ENCODE measurements around the gene CCPG1. TPM values are rescaled to one million over a fixed set of nuclear protein-coding genes. Genes with fewer than 3 reads are reported as not detected.
A peak's percentile ranks its signal among the peaks of the same experiment; 100 is the strongest.
"Not testable (repeated sequence)": the region's sequence is repeated elsewhere in the genome, so short reads cannot be mapped to it uniquely, and the experiment has no call there.

Gene CCPG1
- total RNA-seq, 6 experiments from 2014 or later: 28.9 to 42.5 (median 32.6) TPM

DNA sequence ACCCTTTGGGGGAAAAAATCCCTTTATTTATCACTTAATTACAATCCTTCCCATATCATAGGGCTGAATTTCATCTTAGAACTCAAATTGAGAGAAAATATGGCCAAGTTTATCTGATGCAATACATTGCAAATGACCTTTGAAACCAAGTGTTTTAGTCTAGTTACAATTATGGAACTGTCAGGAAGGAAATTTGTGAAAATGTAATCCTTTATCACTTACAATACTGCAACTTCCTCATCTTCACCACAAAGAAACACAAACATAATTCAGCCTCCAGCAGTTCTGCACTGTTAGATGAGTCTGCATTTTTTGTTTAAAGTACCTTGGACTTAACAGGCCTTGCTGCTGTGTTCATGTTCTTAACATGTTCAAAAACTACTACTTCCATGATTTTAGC, 4.6 kb downstream of the CCPG1 start:
- peaks cover 25% of the 10 kb centered on the region for H3K4me1 Mint-ChIP-seq (ENCODE audit: low read depth)
- H3K27ac Mint-ChIP-seq: peak overlapping the region; percentile 40
- peaks cover 4% of the 10 kb centered on the region; the same call in 1 of the 2 replicates for H3K36me3 Mint-ChIP-seq (ENCODE audit: low read depth)
- TF ChIP-seq CTCF (IDR thresholded peaks at IDR 0.05): no peak
- no peaks in the 10 kb centered on the region for H3K27me3 Mint-ChIP-seq (ENCODE audit: insufficient read depth)
- DNase-seq: peak; percentile 1
- H3K4me3 Mint-ChIP-seq: no peak overlapping the region
- H3K9me3 Mint-ChIP-seq: no peaks in the 10 kb centered on the region

GRCh38 chr15:55402707-55403106, 5.5 kb downstream of the CCPG1 start:
- peaks cover 23% of the 10 kb centered on the region for H3K4me1 Mint-ChIP-seq (ENCODE audit: low read depth)
- H3K27me3 Mint-ChIP-seq (ENCODE audit: insufficient read depth): no peaks in the 10 kb centered on the region
- peaks cover 4% of the 10 kb centered on the region; the same call in 1 of the 2 replicates for H3K36me3 Mint-ChIP-seq (ENCODE audit: low read depth)
- no peaks in the 10 kb centered on the region for H3K9me3 Mint-ChIP-seq
- no peak for TF ChIP-seq CTCF (IDR thresholded peaks at IDR 0.05)
- no peak overlapping the region for H3K4me3 Mint-ChIP-seq
- DNase-seq: no peak
- H3K27ac Mint-ChIP-seq: peak overlapping the region; percentile 40

DNA sequence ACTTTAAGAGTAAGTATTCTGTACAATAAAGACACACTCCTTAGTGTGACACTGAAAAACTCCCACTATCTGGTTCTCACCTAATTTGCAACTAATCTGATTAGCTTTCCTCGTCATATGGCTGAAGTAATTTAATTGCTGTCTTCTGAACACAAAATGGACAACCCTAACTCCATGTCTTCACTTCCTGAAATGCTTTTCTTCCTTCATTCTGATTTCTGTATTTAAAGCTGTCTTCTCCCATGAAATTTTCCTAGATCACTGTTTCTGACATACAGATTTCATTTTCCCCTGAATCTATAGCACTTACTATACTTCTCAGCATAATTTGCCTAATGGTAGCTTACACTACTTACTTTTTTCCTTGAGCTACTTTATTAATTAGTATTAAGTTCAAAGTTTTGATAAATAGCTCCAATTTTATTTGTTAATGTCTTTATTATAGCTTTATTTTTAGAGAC, 6.3 kb downstream of the CCPG1 start:
- DNase-seq: no peak
- Mint-ChIP-seq H3K9me3 (no peaks in the 10 kb centered on the region), H3K4me3 (no peak overlapping the region), H3K4me1 (ENCODE audit: low read depth) (peaks cover 16% of the 10 kb centered on the region), H3K27me3 (ENCODE audit: insufficient read depth) (no peaks in the 10 kb centered on the region), H3K36me3 (ENCODE audit: low read depth) (peaks cover 4% of the 10 kb centered on the region; the same call in 1 of the 2 replicates), H3K27ac (no peak overlapping the region)
- TF ChIP-seq CTCF (IDR thresholded peaks at IDR 0.05): no peak

DNA sequence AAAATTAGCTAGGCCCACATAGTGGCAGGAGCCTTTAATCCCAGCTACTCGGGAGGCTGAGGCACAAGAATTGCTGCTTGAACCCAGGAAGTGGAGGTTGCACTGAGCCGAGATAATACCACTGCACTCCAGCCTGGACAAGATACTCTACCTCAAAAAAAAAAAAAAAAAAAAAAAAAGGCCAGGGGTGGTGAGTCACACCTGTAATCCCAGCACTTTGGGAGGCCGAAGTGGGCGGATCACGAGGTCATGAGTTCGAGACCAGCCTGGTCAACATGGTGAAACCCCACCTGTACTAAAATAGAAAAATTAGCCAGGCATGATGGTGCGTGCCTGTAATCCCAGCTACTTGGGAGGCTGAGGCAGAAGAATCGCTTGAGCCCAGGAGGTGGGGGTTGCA, 8.1 kb downstream of the CCPG1 start:
- H3K36me3 Mint-ChIP-seq (ENCODE audit: low read depth); DNase-seq; H3K9me3 Mint-ChIP-seq; H3K27me3 Mint-ChIP-seq (ENCODE audit: insufficient read depth); H3K4me3 Mint-ChIP-seq; H3K27ac Mint-ChIP-seq: not testable (repeated sequence)
- peaks cover 16% of the 10 kb centered on the region for H3K4me1 Mint-ChIP-seq (ENCODE audit: low read depth)

DNA sequence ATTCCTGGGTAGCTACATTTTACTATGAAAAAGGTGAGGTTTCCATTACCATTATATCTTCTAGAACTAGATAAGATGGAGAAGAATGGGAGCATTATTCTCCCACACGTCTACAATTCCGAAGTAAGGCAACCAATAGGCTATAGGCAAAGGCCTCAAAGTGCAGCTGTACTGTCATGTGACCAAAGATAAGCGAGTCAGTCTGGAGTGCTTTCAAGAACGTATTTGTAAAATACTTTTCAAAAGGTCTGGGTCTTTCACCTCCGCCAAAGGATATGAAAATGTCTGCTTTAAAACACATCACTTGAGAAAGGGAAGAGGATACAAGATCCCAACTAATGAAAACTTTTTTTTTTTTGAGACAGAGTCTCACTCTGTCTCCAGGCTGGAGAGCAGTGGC, 9.9 kb downstream of the CCPG1 start:
- Mint-ChIP-seq H3K27me3 (ENCODE audit: insufficient read depth) (no peaks in the 10 kb centered on the region; the same call in 1 of the 2 replicates), H3K27ac (no peak overlapping the region), H3K4me3 (no peak overlapping the region), H3K36me3 (ENCODE audit: low read depth) (peaks cover 4% of the 10 kb centered on the region; the same call in 1 of the 2 replicates), H3K9me3 (no peaks in the 10 kb centered on the region), H3K4me1 (ENCODE audit: low read depth) (peaks cover 8% of the 10 kb centered on the region)
- TF ChIP-seq CTCF (IDR thresholded peaks at IDR 0.05): no peak
- no peak for DNase-seq

DNA sequence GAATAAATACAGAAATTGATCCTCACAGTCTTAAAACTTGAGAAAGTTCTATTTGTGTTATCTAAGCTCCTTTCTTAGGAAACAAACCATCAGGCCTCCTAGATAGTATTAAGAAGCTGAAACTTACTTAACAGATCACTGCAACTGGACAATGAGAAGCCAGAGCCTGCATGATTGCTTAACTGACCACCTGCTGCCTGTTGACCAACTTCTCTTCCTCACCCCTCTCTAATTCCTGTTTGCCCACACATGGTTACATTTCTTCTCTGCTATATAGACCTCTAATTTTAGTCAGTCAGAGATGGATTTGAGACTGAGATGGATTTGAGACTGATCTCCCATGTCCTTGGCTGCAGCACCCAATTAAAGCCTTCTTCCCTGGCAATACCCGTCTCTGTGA, 13.5 kb downstream of the CCPG1 start:
- Mint-ChIP-seq H3K4me3 (no peak overlapping the region), H3K27me3 (ENCODE audit: insufficient read depth) (no peaks in the 10 kb centered on the region; the same call in 1 of the 2 replicates), H3K9me3 (no peaks in the 10 kb centered on the region), H3K36me3 (ENCODE audit: low read depth) (peaks cover 4% of the 10 kb centered on the region; the same call in 1 of the 2 replicates), H3K4me1 (ENCODE audit: low read depth) (peaks cover 1% of the 10 kb centered on the region), H3K27ac (no peak overlapping the region)
- no peak for DNase-seq
- no peak for TF ChIP-seq CTCF (IDR thresholded peaks at IDR 0.05)
